Fibroblast of the aortic adventitia (primary cell): Measurements from ENCODE around the gene TCF4. TPM values are rescaled to one million over a fixed set of nuclear protein-coding genes. Genes with fewer than 3 reads are reported as not detected.
A peak's percentile ranks its signal among the peaks of the same experiment; 100 is the strongest.

Experiments used
- DNase-seq: peaks from one replicate; pipeline ENCODE4 v3.0.0-alpha.2; 2010; ENCODE audit warnings: low read depth
- H3K4me3 ChIP-seq: 2 replicates; pipeline ENCODE4 v1.5.1; 2011; ENCODE audit warnings: low read depth, mild to moderate bottlenecking, control low read depth, low read length, moderate library complexity
- CTCF ChIP-seq: IDR thresholded peaks from 2 replicates; pipeline ENCODE4 v1.5.1; 2011; ENCODE audit warnings: mild to moderate bottlenecking, low read length, control low read depth, inconsistent platforms; ENCODE audit not compliant: insufficient read depth
- total RNA-seq: library from RNA; depleted of rRNA; stranded (reverse); fragments of >200 nt; gene quantifications from 2 replicates; pipeline ENCODE4 v1.2.3, GENCODE V29; 2012; ENCODE audit warnings: low replicate concordance

Gene TCF4
- total RNA-seq, 1 donor, result 105 TPM

GRCh38 chr18:55566456-55566935 is 21.5 kb downstream of the TCF4 start:
- H3K4me3 ChIP-seq, result no peak overlapping the region
- no peak for DNase-seq
- no peak for TF ChIP-seq CTCF

- H3K4me3 ChIP-seq, result no peak overlapping the region
- no peak for TF ChIP-seq CTCF
- no peak for DNase-seq
These were observed 28.3 kb downstream of the TCF4 start for GRCh38 chr18:55559739-55560138.

GRCh38 chr18:55557211-55557610 is 30.8 kb downstream of the TCF4 start:
- no peak overlapping the region for H3K4me3 ChIP-seq
- TF ChIP-seq CTCF, result no peak
- no peak for DNase-seq

- no peak for DNase-seq
- TF ChIP-seq CTCF, result no peak
- no peak overlapping the region for H3K4me3 ChIP-seq
These were observed 32.5 kb downstream of the TCF4 start for GRCh38 chr18:55555395-55556027.

GRCh38 chr18:55552526-55553189 is 35.3 kb downstream of the TCF4 start:
- H3K4me3 ChIP-seq, result no peak overlapping the region
- peak; percentile 24 for DNase-seq
- TF ChIP-seq CTCF, result no peak

GRCh38 chr18:55551227-55551626 is 36.8 kb downstream of the TCF4 start:
- H3K4me3 ChIP-seq, result no peak overlapping the region
- no peak for DNase-seq
- no peak for TF ChIP-seq CTCF
